Hepatocyte (in vitro differentiated cells): ENCODE measurements around the gene ZBTB42.

Experiments
- CTCF ChIP-seq: fragments of 200-600 bp; sonication (generic); IDR thresholded peaks from 2 replicates; pipeline ENCODE4 v1.5.1; 2016; ENCODE audit warnings: antibody characterized with exemption, mild to moderate bottlenecking; ENCODE audit not compliant: poor library complexity
- EZH2 ChIP-seq: fragments of 200-600 bp; sonication (generic); IDR thresholded peaks from 2 replicates; pipeline ENCODE4 v1.6.1; 2016; ENCODE audit warnings: antibody characterized with exemption, mild to moderate bottlenecking, borderline replicate concordance

GRCh38 chr14:104784218-104784568 is 16.7 kb upstream of the ZBTB42 start:
- TF ChIP-seq CTCF = no peak
- TF ChIP-seq EZH2 = no peak
